ENCODE data around the gene KCNMA1.
"Not testable (repeated sequence)": the region's sequence is repeated elsewhere in the genome, so short reads cannot be mapped to it uniquely, and the experiment has no call there.

The KCNMA1 gene

DNA sequence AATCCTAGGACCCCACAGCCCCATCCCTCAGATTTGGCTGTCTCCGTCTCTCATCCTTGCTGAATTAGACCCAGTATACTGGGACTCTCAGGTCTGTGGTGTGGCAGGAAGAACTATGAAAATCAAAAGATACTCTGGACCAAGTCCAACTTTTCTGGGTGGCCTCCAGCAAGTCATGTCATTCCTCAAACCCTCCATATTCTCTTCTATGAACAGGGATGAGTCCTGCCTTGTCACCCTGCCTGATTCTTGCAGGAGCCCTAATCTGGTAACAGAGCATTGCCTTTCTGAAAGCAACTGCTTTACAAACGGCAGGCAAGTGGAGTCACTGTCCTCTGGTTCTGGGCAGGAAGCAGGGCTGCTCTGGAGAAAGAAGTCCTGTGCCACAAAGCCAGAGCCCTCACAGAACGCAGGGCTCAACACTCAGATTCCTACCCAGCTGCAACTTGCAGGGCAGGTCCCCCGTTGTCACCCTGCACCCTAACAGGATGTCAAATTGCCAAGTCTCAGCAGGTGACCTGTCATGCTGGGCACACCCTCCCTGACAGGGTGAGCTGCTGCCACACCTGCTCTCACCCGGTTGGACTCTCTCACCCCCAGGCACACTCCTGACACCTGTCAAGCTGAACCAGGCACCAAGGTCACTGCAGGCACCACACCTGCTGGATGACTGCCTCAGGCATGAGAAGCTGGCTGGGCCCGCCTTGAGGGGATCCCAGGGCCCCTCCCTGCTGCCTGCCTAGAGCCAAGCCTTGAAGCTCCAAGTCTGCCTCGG lies 227.7 kb downstream of the KCNMA1 start:
- DNase-seq (ENCODE audit: insufficient read length, low spot score): no peak
- FAIRE-seq: peak; percentile 63

DNA sequence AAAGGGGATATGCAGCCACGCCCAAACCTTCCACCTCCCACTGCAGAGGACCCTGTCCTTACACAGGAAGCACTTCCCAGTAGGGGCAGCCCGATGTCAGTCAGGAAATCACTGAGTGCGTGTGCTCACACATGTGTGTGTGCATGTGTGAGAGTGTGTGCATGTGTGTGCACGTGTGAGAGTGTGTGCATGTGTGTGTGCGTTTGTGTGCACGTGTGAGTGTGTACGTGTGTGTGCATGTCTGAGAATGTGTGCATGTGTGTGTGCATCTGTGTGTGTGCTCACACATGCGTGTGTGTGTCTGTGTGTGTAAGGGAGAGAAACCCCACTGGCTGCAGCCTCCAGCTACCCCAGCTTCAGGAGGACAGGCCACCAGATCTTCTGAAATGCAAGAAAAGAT lies 229.3 kb downstream of the KCNMA1 start:
- DNase-seq (ENCODE audit: insufficient read length, low spot score) (no peak), FAIRE-seq (peak; percentile 97)

DNA sequence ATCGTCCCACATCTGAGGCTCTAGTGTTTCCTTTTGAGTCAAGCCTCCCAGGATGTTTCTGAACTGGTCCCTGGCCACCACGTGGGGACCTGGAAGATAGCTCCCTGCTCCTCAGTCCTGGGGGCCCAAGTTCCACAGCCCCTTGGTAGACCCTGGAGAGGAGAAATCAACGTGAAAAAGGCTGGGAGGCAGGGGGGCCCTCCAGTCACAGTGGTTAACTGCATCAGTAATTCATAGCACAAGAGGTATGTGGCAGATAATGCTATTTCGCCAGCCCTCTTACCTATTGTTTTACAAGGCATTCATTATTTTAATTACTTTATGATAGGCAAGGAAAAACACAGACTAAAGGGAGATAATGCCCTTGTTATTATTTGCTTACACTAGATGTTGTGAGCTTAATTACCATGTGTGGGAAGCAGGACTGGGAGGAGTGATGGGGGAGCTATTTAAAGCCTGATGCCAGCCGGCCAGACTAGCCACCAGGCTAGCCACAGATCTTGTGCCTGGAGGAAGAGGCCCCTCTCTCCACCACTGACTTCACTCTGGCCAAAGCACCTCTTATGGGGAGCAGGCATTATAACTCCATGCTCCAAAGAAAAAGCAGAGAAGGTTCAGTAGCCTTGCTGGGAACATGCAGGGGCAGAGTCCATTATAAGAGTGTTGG lies 230.7 kb downstream of the KCNMA1 start:
- DNase-seq (ENCODE audit: insufficient read length, low spot score): no peak
- FAIRE-seq: no peak

DNA sequence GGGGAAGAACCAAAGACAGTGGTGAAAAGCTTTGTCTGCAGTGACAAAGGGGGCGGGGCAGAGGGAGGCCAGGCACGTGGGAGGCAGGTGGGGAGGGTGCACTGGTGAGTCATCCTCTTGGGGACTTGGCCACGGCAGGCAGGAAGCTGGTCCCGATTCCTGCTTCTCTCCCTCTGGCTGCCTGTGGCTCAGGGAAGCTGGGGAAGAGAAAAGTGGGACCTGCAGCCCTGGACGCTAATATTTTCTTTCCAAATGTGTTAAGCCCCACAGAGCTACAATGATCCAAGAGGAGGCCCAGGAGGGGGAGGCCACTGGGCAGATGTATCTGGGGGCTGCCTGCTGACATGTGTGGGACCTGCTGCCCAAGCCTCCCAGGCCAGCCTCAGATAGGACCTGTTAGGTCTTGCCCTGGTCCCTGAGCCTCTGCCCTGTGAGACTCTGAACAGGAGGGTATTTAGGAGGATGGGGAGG lies 231.8 kb downstream of the KCNMA1 start:
- peak; percentile 86 for FAIRE-seq
- peak; percentile 88 for DNase-seq (ENCODE audit: insufficient read length, low spot score)

- DNase-seq (ENCODE audit: insufficient read length, low spot score) (no peak), FAIRE-seq (no peak)
Observed at GRCh38 chr10:77404810-77405209, 232.8 kb downstream of the KCNMA1 start.

DNA sequence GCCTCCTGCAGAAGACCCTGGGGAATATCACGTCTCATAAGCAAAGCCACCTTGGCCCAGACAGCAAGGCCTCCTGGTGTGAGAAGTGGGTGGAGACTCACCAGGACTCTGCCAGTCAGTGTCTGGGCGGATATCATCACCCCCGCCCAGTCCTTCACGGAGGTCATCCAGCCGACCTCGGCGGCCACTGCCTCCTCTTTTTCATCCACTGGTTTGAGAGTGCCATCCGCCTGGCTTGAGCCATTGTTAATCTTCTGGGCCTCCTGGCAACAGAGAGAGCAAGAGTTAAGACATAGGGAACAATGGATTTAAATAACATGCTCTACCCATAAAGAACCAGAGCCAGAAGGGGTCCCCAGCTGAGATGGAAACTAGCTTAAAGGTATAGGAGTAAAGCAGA lies 233.8 kb downstream of the KCNMA1 start:
- FAIRE-seq: no peak
- DNase-seq (ENCODE audit: insufficient read length, low spot score): no peak

DNA sequence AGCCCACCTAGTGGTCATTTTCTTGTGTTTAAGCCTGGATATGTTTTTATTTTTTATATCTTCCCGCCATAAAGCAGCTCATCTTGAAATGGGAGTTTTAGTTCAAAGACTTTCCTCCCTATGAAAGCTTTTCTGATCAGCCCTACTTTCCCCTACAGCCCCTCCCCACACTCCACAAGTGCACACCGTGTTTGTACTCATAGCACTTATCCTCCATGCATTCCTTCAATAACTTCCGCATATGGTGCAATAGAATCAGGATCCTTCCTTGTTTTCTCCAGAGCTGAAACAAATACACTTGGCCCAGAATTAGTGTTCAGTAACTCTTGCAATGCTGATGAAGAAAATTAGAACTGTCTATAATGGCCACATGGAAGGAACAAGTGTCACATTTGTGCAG lies 235.9 kb downstream of the KCNMA1 start:
- DNase-seq (ENCODE audit: insufficient read length, low spot score) (no peak), FAIRE-seq (no peak)

- FAIRE-seq (no peak), DNase-seq (ENCODE audit: insufficient read length, low spot score) (no peak)
Observed at GRCh38 chr10:77400033-77400432, 237.6 kb downstream of the KCNMA1 start.

- DNase-seq (ENCODE audit: insufficient read length, low spot score): no peak
- FAIRE-seq: no peak
Observed at GRCh38 chr10:77398986-77399755, 238.4 kb downstream of the KCNMA1 start.

- DNase-seq (ENCODE audit: insufficient read length, low spot score) (no peak), FAIRE-seq (no peak)
Observed at GRCh38 chr10:77398558-77398957, 239.1 kb downstream of the KCNMA1 start.

DNA sequence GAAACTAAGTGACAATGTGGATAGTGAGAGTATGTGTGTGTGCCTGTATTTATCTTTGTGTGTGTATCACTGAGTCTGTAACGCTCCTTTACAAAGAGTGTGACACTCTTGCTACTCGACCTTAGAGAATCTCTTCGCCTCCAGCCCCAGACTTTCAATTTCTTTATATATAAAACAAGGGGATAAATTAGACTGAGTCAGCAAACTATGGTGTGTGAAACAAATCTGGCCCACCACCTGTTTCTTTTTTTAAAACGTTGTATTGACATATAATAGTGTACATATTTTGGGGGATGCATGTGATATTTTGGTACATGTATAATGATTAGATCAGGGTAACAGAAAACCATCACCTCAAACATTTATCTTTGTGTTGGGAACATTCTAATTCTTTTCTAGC lies 240.5 kb downstream of the KCNMA1 start:
- DNase-seq (ENCODE audit: insufficient read length, low spot score): no peak
- no peak for FAIRE-seq

DNA sequence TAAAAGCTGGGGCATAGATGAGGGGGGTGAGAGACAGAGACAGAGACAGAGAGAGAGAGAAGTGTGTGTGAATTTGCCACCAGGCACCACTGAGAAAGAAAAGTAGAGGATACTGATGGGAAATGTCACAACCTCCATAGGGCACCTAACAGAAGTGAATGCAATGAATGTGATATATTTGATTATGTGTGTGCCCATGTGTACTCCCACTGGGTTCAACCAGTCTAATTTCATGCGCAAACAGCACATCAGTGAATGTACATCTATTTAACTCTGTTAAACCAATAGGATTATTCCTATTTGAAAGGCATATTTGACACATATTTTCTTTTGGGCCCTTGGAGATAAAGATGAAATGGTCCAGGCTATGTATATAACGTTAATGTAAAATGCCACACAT lies 241.3 kb downstream of the KCNMA1 start:
- FAIRE-seq: no peak

GRCh38 chr10:77393821-77394501 lies 243.6 kb downstream of the KCNMA1 start:
- FAIRE-seq (no peak), DNase-seq (ENCODE audit: insufficient read length, low spot score) (no peak)

More for the DNA sequence above, 241.3 kb downstream of the KCNMA1 start:
- no peak for DNase-seq (ENCODE audit: insufficient read length, low spot score)

DNA sequence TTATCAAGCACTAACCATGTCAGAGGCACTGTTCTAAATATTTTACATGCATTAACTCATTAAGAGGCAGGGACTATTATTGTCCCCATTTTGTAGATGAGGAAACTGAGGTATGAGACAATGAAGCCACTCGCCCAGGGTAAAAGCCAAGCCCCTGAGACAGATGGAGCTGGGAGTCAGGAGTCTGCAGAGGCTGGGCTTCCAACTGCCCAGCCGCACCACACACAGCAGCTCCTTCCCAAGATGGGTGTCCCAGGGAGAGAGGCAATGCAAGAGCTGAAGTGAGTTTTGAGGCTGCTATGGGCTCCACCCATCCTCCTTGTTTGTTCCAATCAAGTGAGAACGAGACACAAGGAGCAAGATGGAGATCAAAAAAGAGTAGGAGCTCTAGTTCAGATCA lies 244.2 kb downstream of the KCNMA1 start:
- DNase-seq (ENCODE audit: insufficient read length, low spot score) (no peak), FAIRE-seq (no peak)

- peak; percentile 98 for FAIRE-seq
- DNase-seq (ENCODE audit: insufficient read length, low spot score): peak; percentile 91
Observed at GRCh38 chr10:77392851-77393250, 244.8 kb downstream of the KCNMA1 start.

GRCh38 chr10:77392236-77392721 lies 245.3 kb downstream of the KCNMA1 start:
- DNase-seq (ENCODE audit: insufficient read length, low spot score) (no peak), FAIRE-seq (no peak)

- FAIRE-seq: peak; percentile 72
- peak; percentile 68 for DNase-seq (ENCODE audit: insufficient read length, low spot score)
Observed at GRCh38 chr10:77391605-77392235, 245.9 kb downstream of the KCNMA1 start.

DNA sequence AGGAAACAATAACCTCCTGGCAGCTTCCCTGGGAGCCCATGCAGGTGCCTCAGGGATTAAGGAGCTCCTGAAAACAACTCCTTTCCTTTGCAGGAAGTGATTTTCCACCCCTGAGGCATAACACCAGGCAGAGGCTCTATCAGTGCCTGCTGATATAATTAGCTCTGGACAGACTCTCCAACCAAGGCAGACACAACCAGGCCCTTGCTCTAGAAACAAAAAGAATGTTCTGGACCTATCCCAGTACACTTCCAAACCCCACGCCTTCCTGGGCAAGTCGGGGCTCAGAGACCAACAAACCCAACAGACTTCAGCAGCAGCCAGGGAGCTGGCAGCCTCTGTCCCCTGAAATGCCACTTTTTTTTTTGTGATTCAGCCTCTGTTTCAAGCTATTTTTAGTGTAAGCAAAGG lies 247.1 kb downstream of the KCNMA1 start:
- no peak for FAIRE-seq
- DNase-seq (ENCODE audit: insufficient read length, low spot score): no peak

DNA sequence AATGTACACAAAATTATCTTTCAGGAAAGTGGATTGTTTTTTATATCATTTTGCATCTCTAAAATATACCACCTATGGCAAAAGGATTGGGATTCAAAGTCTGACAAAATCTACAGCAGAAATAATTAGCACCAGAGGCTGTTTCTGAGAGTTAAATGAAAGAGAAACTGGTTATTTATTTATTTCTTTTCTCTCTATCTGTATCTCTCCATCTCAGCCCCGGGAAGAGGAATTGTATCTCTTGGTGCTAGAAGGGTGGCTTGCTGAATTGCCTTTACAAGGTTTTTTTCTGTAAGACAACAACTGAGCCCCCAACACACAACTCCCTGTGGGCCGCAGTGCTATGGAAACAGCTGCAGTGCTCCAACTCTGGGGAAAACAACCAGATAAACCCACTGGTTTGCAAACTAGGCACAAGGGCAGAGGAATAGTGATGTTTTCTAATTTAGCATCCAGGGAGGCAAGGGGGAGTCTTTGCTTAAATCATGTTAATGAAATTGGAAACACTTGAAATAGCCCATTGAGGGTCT lies 249.0 kb downstream of the KCNMA1 start:
- DNase-seq (ENCODE audit: insufficient read length, low spot score): no peak
- no peak for FAIRE-seq

DNA sequence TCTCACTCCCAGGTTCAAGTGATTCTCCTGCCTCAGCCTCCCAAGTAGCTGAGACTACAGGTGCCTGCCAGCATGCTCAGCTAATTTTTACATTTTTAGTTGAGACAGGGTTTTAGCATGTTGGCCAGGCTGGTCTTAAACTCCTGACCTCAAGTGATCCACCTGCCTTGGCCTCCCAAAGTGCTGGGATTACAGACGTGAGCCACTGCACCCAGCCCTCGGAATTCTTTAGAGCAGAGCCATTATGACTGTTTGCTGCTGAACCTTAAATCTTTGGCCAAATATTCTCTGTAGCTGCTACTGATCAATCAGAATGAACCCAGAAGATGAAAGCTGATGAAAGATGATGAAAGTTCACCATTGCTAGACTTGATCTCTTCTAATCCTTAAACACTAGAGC lies 249.9 kb downstream of the KCNMA1 start:
- FAIRE-seq; DNase-seq (ENCODE audit: insufficient read length, low spot score): not testable (repeated sequence)
